Measurements from ENCODE around the gene TSACC.

DNA sequence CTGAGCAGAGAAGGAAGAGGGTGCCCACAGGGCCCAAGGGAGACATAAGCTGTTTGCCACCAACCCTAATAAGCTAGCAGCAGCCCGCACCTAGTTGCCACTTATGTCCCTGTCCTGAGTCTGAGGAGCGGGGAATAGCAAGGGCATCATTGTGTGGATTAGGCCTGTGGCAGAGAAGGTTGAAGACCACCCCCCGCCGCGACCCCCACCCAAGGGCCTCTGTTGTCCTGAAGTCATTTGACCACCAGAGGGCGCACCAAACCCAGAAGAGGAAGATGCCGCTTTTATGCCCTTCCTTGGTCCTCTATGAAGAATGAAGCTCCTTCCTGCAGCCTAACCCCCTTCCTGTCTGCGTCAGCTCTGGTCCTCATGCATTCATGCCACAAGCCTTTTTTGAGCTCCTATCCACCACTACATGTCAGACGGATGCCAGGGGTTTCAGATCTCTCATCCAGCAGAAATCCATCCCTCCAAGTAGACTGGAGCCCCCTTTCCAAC, 47.3 kb downstream of the TSACC start:
- no peak for TF ChIP-seq EZH2 (IDR thresholded peaks at IDR 0.05; ENCODE audit: insufficient read depth, poor library complexity, severe bottlenecking)
- no peak for TF ChIP-seq EZH2phosphoT487 (IDR thresholded peaks at IDR 0.05; ENCODE audit: insufficient read depth, low read depth)

Measured in GM23248 (cell line).